Measurements from ENCODE around the gene TMUB1. TPM values are rescaled to one million over a fixed set of nuclear protein-coding genes. Genes with fewer than 3 reads are reported as not detected.

TMUB1 gene
- total RNA-seq, 1 experiment from 2014 or later = 43.8 TPM

- intact Hi-C loops (cut with micrococcal nuclease; ENCODE audit: unreplicated experiment) = no loop called here
- Histone ChIP-seq H3K4me1 (ENCODE audit: insufficient read depth, low read length, poor library complexity, severe bottlenecking) (peaks cover 7% of the 10 kb centered on the region), H3K36me3 (ENCODE audit: insufficient read depth, low read length, poor library complexity, severe bottlenecking) (peaks cover 34% of the 10 kb centered on the region), H3K27me3 (replicated peaks; ENCODE audit: insufficient read depth, low read depth, low read length, poor library complexity) (no peaks in the 10 kb centered on the region), H3K4me3 (ENCODE audit: low read depth, low read length, poor library complexity, severe bottlenecking) (no peak overlapping the region), H3K27ac (ENCODE audit: low read depth, low read length, poor library complexity, severe bottlenecking) (no peak overlapping the region), H3K9me3 (ENCODE audit: low read depth, low read length, poor library complexity, severe bottlenecking) (no peaks in the 10 kb centered on the region)
- ChIA-PET POLR2A (ENCODE audit: low non-redundant PET) (no interaction called here), CTCF (no interaction called here)
- no TSS peak for BruUV-seq (replicated peaks)
- DNase-seq (ENCODE audit: low spot score) = no peak
- no peak for TF ChIP-seq EZH2 (IDR thresholded peaks at IDR 0.05; ENCODE audit: borderline replicate concordance, low read depth, low read length, poor library complexity, severe bottlenecking)
- TF ChIP-seq, protein P1, sequence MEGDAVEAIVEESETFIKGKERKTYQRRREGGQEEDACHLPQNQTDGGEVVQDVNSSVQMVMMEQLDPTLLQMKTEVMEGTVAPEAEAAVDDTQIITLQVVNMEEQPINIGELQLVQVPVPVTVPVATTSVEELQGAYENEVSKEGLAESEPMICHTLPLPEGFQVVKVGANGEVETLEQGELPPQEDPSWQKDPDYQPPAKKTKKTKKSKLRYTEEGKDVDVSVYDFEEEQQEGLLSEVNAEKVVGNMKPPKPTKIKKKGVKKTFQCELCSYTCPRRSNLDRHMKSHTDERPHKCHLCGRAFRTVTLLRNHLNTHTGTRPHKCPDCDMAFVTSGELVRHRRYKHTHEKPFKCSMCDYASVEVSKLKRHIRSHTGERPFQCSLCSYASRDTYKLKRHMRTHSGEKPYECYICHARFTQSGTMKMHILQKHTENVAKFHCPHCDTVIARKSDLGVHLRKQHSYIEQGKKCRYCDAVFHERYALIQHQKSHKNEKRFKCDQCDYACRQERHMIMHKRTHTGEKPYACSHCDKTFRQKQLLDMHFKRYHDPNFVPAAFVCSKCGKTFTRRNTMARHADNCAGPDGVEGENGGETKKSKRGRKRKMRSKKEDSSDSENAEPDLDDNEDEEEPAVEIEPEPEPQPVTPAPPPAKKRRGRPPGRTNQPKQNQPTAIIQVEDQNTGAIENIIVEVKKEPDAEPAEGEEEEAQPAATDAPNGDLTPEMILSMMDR (conservative IDR thresholded peaks at IDR 0.05; ENCODE audit: low read depth, low read length) = no peak
Observed at GRCh38 chr7:151129960-151130591, 46.8 kb upstream of the TMUB1 start.

GRCh38 chr7:151129117-151129959, 46.0 kb upstream of the TMUB1 start:
- TF ChIP-seq, protein P1 (conservative IDR thresholded peaks at IDR 0.05; ENCODE audit: low read depth, low read length) = no peak
- TF ChIP-seq EZH2 (IDR thresholded peaks at IDR 0.05; ENCODE audit: borderline replicate concordance, low read depth, low read length, poor library complexity, severe bottlenecking) = no peak
- BruUV-seq (replicated peaks) = no TSS peak
- H3K9me3 ChIP-seq (ENCODE audit: low read depth, low read length, poor library complexity, severe bottlenecking) = no peaks in the 10 kb centered on the region
- H3K4me3 ChIP-seq (ENCODE audit: low read depth, low read length, poor library complexity, severe bottlenecking) = no peak overlapping the region
- intact Hi-C loops (cut with micrococcal nuclease; ENCODE audit: unreplicated experiment) = no loop called here
- ChIA-PET POLR2A (ENCODE audit: low non-redundant PET) (no interaction called here), CTCF (no interaction called here)
- H3K36me3 ChIP-seq (ENCODE audit: insufficient read depth, low read length, poor library complexity, severe bottlenecking) = peaks cover 32% of the 10 kb centered on the region
- peaks cover 11% of the 10 kb centered on the region for H3K4me1 ChIP-seq (ENCODE audit: insufficient read depth, low read length, poor library complexity, severe bottlenecking)
- no peaks in the 10 kb centered on the region for H3K27me3 ChIP-seq (replicated peaks; ENCODE audit: insufficient read depth, low read depth, low read length, poor library complexity)
- no peak overlapping the region for H3K27ac ChIP-seq (ENCODE audit: low read depth, low read length, poor library complexity, severe bottlenecking)
- DNase-seq (ENCODE audit: low spot score) = no peak

DNA sequence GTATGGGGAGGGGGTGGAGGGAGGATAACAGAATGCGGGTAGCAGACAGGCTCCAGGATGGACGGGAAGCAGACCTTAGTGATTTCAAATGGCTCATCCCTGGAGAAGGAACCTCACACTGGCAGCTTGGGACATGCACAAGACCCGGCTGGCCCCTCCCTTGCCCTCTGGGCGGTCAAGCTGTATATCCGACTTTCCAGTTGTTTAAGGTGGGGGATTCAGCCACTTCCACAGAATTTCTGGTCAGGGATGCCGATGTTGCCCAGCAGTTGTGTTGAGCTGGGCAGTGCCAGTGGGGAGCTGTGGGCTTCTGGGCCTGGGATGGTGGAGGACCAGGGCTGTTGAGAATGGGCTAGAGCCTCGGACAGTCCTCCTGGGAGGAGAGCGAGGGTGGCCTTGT, 45.4 kb upstream of the TMUB1 start:
- Histone ChIP-seq H3K4me3 (ENCODE audit: low read depth, low read length, poor library complexity, severe bottlenecking) (no peak overlapping the region), H3K27ac (ENCODE audit: low read depth, low read length, poor library complexity, severe bottlenecking) (no peak overlapping the region), H3K36me3 (ENCODE audit: insufficient read depth, low read length, poor library complexity, severe bottlenecking) (peaks cover 32% of the 10 kb centered on the region), H3K9me3 (ENCODE audit: low read depth, low read length, poor library complexity, severe bottlenecking) (no peaks in the 10 kb centered on the region), H3K4me1 (ENCODE audit: insufficient read depth, low read length, poor library complexity, severe bottlenecking) (peaks cover 11% of the 10 kb centered on the region), H3K27me3 (replicated peaks; ENCODE audit: insufficient read depth, low read depth, low read length, poor library complexity) (no peaks in the 10 kb centered on the region)
- TF ChIP-seq, protein P1 (conservative IDR thresholded peaks at IDR 0.05; ENCODE audit: low read depth, low read length) = no peak
- TF ChIP-seq EZH2 (IDR thresholded peaks at IDR 0.05; ENCODE audit: borderline replicate concordance, low read depth, low read length, poor library complexity, severe bottlenecking) = no peak
- CTCF ChIA-PET = no interaction called here
- no TSS peak for BruUV-seq (replicated peaks)
- no peak for DNase-seq (ENCODE audit: low spot score)
- POLR2A ChIA-PET (ENCODE audit: low non-redundant PET) = no interaction called here
- intact Hi-C loops (cut with micrococcal nuclease; ENCODE audit: unreplicated experiment) = no loop called here
